Sigmoid colon (tissue), 7 donors: Measurements from ENCODE around the gene KIF5A. TPM values are rescaled to one million over a fixed set of nuclear protein-coding genes. Genes with fewer than 3 reads are reported as not detected.

Experiments used
- DNase-seq: peaks from one replicate; pipeline ENCODE4 v3.0.0-alpha.2; 2019
- H3K27ac ChIP-seq, 4 donors: fragments of 200-600 bp; sonication (generic); one replicate each; pipeline ENCODE4 v1.5.1; 2016 to 2019; ENCODE audit warnings: mild to moderate bottlenecking in 1 of 4
- H3K27me3 ChIP-seq, 3 donors: fragments of 200-600 bp; sonication (generic); one replicate each; pipeline ENCODE4 v1.5.1; 2019; ENCODE audit warnings: mild to moderate bottlenecking in 1 of 3
- H3K36me3 ChIP-seq, 4 donors: fragments of 200-600 bp; sonication (generic); one replicate each; pipeline ENCODE4 v1.5.1; 2016 to 2019
- H3K4me1 ChIP-seq, 4 donors: fragments of 200-600 bp; sonication (generic); one replicate each; pipeline ENCODE4 v1.5.1; 2017 to 2019
- H3K4me3 ChIP-seq, 4 donors: fragments of 200-600 bp; sonication (generic); one replicate each; pipeline ENCODE4 v1.5.1; 2017 to 2019; ENCODE audit warnings: mild to moderate bottlenecking in 2 of 4, moderate library complexity in 1 of 4
- H3K9me3 ChIP-seq, 4 donors: fragments of 200-600 bp in 3 of 4; sonication (generic) in 3 of 4; one replicate each; pipeline versions ENCODE4 v1.5.1 to v1.6.1; 2013 to 2019
- CTCF ChIP-seq, 4 experiments: fragments of 450-650 bp in 3 of 4; fragments of 200-600 bp in 1 of 4; IDR thresholded peaks; one replicate each; pipeline ENCODE4 v1.5.1; 2016 to 2019; ENCODE audit warnings: antibody characterized with exemption in 4 of 4, mild to moderate bottlenecking in 3 of 4, moderate library complexity in 2 of 4
- EP300 ChIP-seq, 4 donors: sonication (generic); formaldehyde crosslinking; IDR thresholded peaks; one replicate each; pipeline ENCODE4 v1.6.1; 2017; ENCODE audit warnings: antibody characterized with exemption in 4 of 4
- POLR2A ChIP-seq, 2 donors: fragments of 450-650 bp; IDR thresholded peaks; one replicate each; pipeline ENCODE4 v1.6.1; 2016; ENCODE audit warnings: antibody characterized with exemption in 2 of 2, mild to moderate bottlenecking in 2 of 2, moderate library complexity in 2 of 2
- POLR2AphosphoS5 ChIP-seq, 4 donors: sonication (generic); formaldehyde crosslinking; IDR thresholded peaks; one replicate each; pipeline ENCODE4 v1.6.1; 2017; ENCODE audit warnings: antibody characterized with exemption in 4 of 4
- WGBS, 2 donors: extraction: QIAGEN DNeasy Blood & Tissue Kit; methylation state at CpG; one replicate each; pipeline ENCODE4 v1.1.7; 2013; 5-methylcytosine and 5-hydroxymethylcytosine counted together
- intact Hi-C: fragments of 100-400 bp; cut with DNase I; formaldehyde crosslinking; loops from one replicate; pipeline ENCODE4 v1.15.1; 2023
- polyA plus RNA-seq, 3 donors: library from polyadenylated mRNA; stranded (reverse); fragments of 200-250 nt; gene quantifications; one replicate each; pipeline ENCODE4 v1.2.3, GENCODE V29; 2013
- total RNA-seq, 4 donors: library from RNA; depleted of rRNA; stranded (reverse); fragments of >200 nt; gene quantifications; one replicate each; pipeline ENCODE4 v1.1.0, GENCODE V29; 2016
- donor health status: healthy with polysubstance abuse.
- donor health status: Bipolar disorder and iron deficiency.
- donor health status: healthy.

Gene KIF5A
- total and polyA plus RNA-seq, 7 donors: under 0.01 to 8.9 (median 3.6) TPM

GRCh38 chr12:57528176-57528575 lies 21.7 kb upstream of the KIF5A start:
- intact Hi-C loops: no loop called here
- no peak overlapping the region for H3K27ac ChIP-seq
- 89 to 90% methylated on average over 12 of the region's 12 CpGs for WGBS, 2 donors
- H3K36me3 ChIP-seq: peaks cover 49 to 94% (median 76%) of the 10 kb centered on the region in 4 donors
- no peak for TF ChIP-seq EP300 (IDR thresholded peaks at IDR 0.05)
- no peak for TF ChIP-seq POLR2AphosphoS5 (IDR thresholded peaks at IDR 0.05)
- TF ChIP-seq POLR2A (IDR thresholded peaks at IDR 0.05): no peak
- TF ChIP-seq CTCF (IDR thresholded peaks at IDR 0.05): no peak
- no peak for DNase-seq
- no peaks in the 10 kb centered on the region for H3K9me3 ChIP-seq
- H3K4me3 ChIP-seq: no peak overlapping the region
- no peaks in the 10 kb centered on the region for H3K27me3 ChIP-seq
- H3K4me1 ChIP-seq: peaks cover 0 to 31% (median 27%) of the 10 kb centered on the region in 4 donors

GRCh38 chr12:57528831-57529555 lies 20.9 kb upstream of the KIF5A start:
- Histone ChIP-seq H3K4me1 (peaks cover 0 to 24% (median 19%) of the 10 kb centered on the region in 4 donors), H3K36me3 (peaks cover 53 to 100% (median 82%) of the 10 kb centered on the region in 4 donors), H3K9me3 (no peaks in the 10 kb centered on the region), H3K27ac (peak overlapping the region in 1 of 4 donors; percentile 23), H3K27me3 (no peaks in the 10 kb centered on the region), H3K4me3 (no peak overlapping the region)
- no peak for DNase-seq
- 72 to 86% methylated on average over 10 of the region's 10 CpGs for WGBS, 2 donors
- TF ChIP-seq POLR2A (IDR thresholded peaks at IDR 0.05) (no peak), CTCF (IDR thresholded peaks at IDR 0.05) (no peak), EP300 (IDR thresholded peaks at IDR 0.05) (no peak), POLR2AphosphoS5 (IDR thresholded peaks at IDR 0.05) (no peak)
- intact Hi-C loops: no loop called here

- intact Hi-C loops: no loop called here
- Histone ChIP-seq H3K4me3 (no peak overlapping the region), H3K4me1 (peaks cover 0 to 15% (median 11%) of the 10 kb centered on the region in 4 donors), H3K36me3 (peaks cover 54 to 100% (median 85%) of the 10 kb centered on the region in 4 donors), H3K9me3 (no peaks in the 10 kb centered on the region), H3K27me3 (no peaks in the 10 kb centered on the region), H3K27ac (peak overlapping the region in 1 of 4 donors; percentile 5)
- TF ChIP-seq POLR2A (IDR thresholded peaks at IDR 0.05) (no peak), CTCF (IDR thresholded peaks at IDR 0.05) (no peak), POLR2AphosphoS5 (IDR thresholded peaks at IDR 0.05) (no peak), EP300 (IDR thresholded peaks at IDR 0.05) (no peak)
- DNase-seq: no peak
- WGBS, 2 donors: 81 to 83% methylated on average over 6 of the region's 6 CpGs
Observed at GRCh38 chr12:57529831-57530230, 20.0 kb upstream of the KIF5A start.

GRCh38 chr12:57530396-57531142 lies 19.3 kb upstream of the KIF5A start:
- DNase-seq: no peak
- Histone ChIP-seq H3K27me3 (no peaks in the 10 kb centered on the region), H3K4me1 (peaks cover 0 to 8% (median 4%) of the 10 kb centered on the region in 4 donors), H3K9me3 (no peaks in the 10 kb centered on the region), H3K27ac (no peak overlapping the region), H3K36me3 (peaks cover 48 to 100% (median 83%) of the 10 kb centered on the region in 4 donors), H3K4me3 (no peak overlapping the region)
- intact Hi-C loops: no loop called here
- 87 to 88% methylated on average over 5 of the region's 5 CpGs for WGBS, 2 donors
- TF ChIP-seq POLR2AphosphoS5 (IDR thresholded peaks at IDR 0.05): no peak
- TF ChIP-seq CTCF (IDR thresholded peaks at IDR 0.05): no peak
- TF ChIP-seq POLR2A (IDR thresholded peaks at IDR 0.05): no peak
- TF ChIP-seq EP300 (IDR thresholded peaks at IDR 0.05): no peak
